Kidney capillary endothelial cell (primary cell): ENCODE measurements around the gene NFIA.

Experiments used
- DNase-seq: peaks from one replicate; pipeline ENCODE4 v3.0.0-alpha.2; 2018; ENCODE audit warnings: low spot score

NFIA gene

GRCh38 chr1:61215676-61216289, 133.4 kb downstream of the NFIA start:
- no peak for DNase-seq

- no peak for DNase-seq
These were observed 138.2 kb downstream of the NFIA start for GRCh38 chr1:61220536-61220935.

GRCh38 chr1:61221642-61222041, 139.3 kb downstream of the NFIA start:
- no peak for DNase-seq

GRCh38 chr1:61222240-61222639, 139.9 kb downstream of the NFIA start:
- no peak for DNase-seq

- no peak for DNase-seq
These were observed 140.8 kb downstream of the NFIA start for GRCh38 chr1:61223140-61223539.

GRCh38 chr1:61224609-61225008, 142.2 kb downstream of the NFIA start:
- no peak for DNase-seq

- DNase-seq, result no peak
These were observed 143.1 kb downstream of the NFIA start for GRCh38 chr1:61225478-61225877.

GRCh38 chr1:61226791-61227567, 144.6 kb downstream of the NFIA start:
- no peak for DNase-seq

- DNase-seq, result no peak
These were observed 145.6 kb downstream of the NFIA start for GRCh38 chr1:61227857-61228550.

- no peak for DNase-seq
These were observed 148.2 kb downstream of the NFIA start for GRCh38 chr1:61230523-61230922.

GRCh38 chr1:61231795-61232194, 149.4 kb downstream of the NFIA start:
- no peak for DNase-seq

GRCh38 chr1:61233121-61233660, 150.8 kb downstream of the NFIA start:
- no peak for DNase-seq

- DNase-seq, result no peak
These were observed 152.2 kb downstream of the NFIA start for GRCh38 chr1:61234587-61234919.

- DNase-seq, result no peak
These were observed 154.8 kb downstream of the NFIA start for GRCh38 chr1:61237147-61237546.

- no peak for DNase-seq
These were observed 155.4 kb downstream of the NFIA start for GRCh38 chr1:61237659-61238358.

GRCh38 chr1:61238359-61238665, 156.0 kb downstream of the NFIA start:
- no peak for DNase-seq

GRCh38 chr1:61240878-61241277, 158.5 kb downstream of the NFIA start:
- DNase-seq, result no peak

GRCh38 chr1:61241411-61241838, 159.1 kb downstream of the NFIA start:
- no peak for DNase-seq

- DNase-seq, result no peak
These were observed 159.6 kb downstream of the NFIA start for GRCh38 chr1:61241973-61242381.

- no peak for DNase-seq
These were observed 161.8 kb downstream of the NFIA start for GRCh38 chr1:61244114-61244513.

GRCh38 chr1:61245696-61246400, 163.5 kb downstream of the NFIA start:
- no peak for DNase-seq
